GM21360 (cell line): ENCODE data around the gene TIMM9.
"Not testable (repeated sequence)": the region's sequence is repeated elsewhere in the genome, so short reads cannot be mapped to it uniquely, and the experiment has no call there.

Experiments
- ATAC-seq: cut with Tn5 transposase; IDR thresholded peaks from one replicate; pipeline ENCODE4 v1.9.1; 2021; ENCODE audit warnings: mild to moderate bottlenecking, moderate library complexity; ENCODE audit not compliant: unreplicated experiment

Gene TIMM9

GRCh38 chr14:58427281-58428117 lies at the start of gene TIMM9, which contains the start of gene KIAA0586:
Gene TIMM9 (minus strand): TSS chr14:58427531. CDS start chr14:58411945, 15,586 bp downstream.
Gene KIAA0586 (plus strand): TSS chr14:58427719. CDS start chr14:58428265, 546 bp downstream.
- ATAC-seq = peak; percentile 93

GRCh38 chr14:58476320-58476719 lies 49.0 kb upstream of the TIMM9 start:
- no peak for ATAC-seq

- ATAC-seq = no peak
Measured at GRCh38 chr14:58469309-58469708, 42.0 kb upstream of the TIMM9 start.

GRCh38 chr14:58467575-58467974 lies 40.2 kb upstream of the TIMM9 start:
- no peak for ATAC-seq

- no peak for ATAC-seq
Measured at GRCh38 chr14:58466459-58466858, 39.1 kb upstream of the TIMM9 start.

GRCh38 chr14:58465421-58465820 lies 38.1 kb upstream of the TIMM9 start:
- no peak for ATAC-seq

GRCh38 chr14:58464652-58465051 lies 37.3 kb upstream of the TIMM9 start:
- no peak for ATAC-seq

GRCh38 chr14:58463147-58463546 lies 35.8 kb upstream of the TIMM9 start:
- ATAC-seq = no peak

- ATAC-seq = no peak
Measured at GRCh38 chr14:58460772-58461171, 33.4 kb upstream of the TIMM9 start.

- ATAC-seq = no peak
Measured at GRCh38 chr14:58455593-58456265, 28.4 kb upstream of the TIMM9 start.

GRCh38 chr14:58444627-58445026 lies 17.3 kb upstream of the TIMM9 start:
- ATAC-seq = no peak

- no peak for ATAC-seq
Measured at GRCh38 chr14:58439476-58439875, 12.1 kb upstream of the TIMM9 start.

GRCh38 chr14:58430156-58430555 lies 2.8 kb upstream of the TIMM9 start:
- ATAC-seq = no peak

- ATAC-seq = no peak
Measured at GRCh38 chr14:58428118-58428683, 870 bp upstream of the TIMM9 start.

GRCh38 chr14:58426670-58427280 lies 556 bp downstream of the TIMM9 start:
- ATAC-seq = no peak

- ATAC-seq = not testable (repeated sequence)
Measured at GRCh38 chr14:58416934-58417333, 10.4 kb downstream of the TIMM9 start.

GRCh38 chr14:58415636-58416547 lies 11.4 kb downstream of the TIMM9 start:
- ATAC-seq = no peak

GRCh38 chr14:58414845-58415244 lies 12.5 kb downstream of the TIMM9 start:
- no peak for ATAC-seq

GRCh38 chr14:58408681-58409215 lies 18.6 kb downstream of the TIMM9 start:
- no peak for ATAC-seq

- ATAC-seq = no peak
Measured at GRCh38 chr14:58401587-58401986, 25.7 kb downstream of the TIMM9 start.
